Coronary artery (tissue), 2 donors: Measurements from ENCODE around the gene SIK3.
"Not testable (repeated sequence)": the region's sequence is repeated elsewhere in the genome, so short reads cannot be mapped to it uniquely, and the experiment has no call there.

Experiments
- DNase-seq: peaks from one replicate; pipeline ENCODE4 v3.0.0-alpha.2; 2017; ENCODE audit warnings: low spot score
- H3K27ac ChIP-seq, 2 donors: fragments of 200-600 bp; sonication (generic); one replicate each; pipeline ENCODE4 v1.5.1; 2016 to 2019
- H3K4me3 ChIP-seq: fragments of 200-600 bp; sonication (generic); 2 replicates; pipeline ENCODE4 v1.5.1; 2016; ENCODE audit warnings: mild to moderate bottlenecking, moderate library complexity
- CTCF ChIP-seq: fragments of 200-600 bp; sonication (generic); IDR thresholded peaks from one replicate; pipeline ENCODE4 v1.5.1; 2019; ENCODE audit warnings: antibody characterized with exemption

Gene SIK3

GRCh38 chr11:117026593-117027330, 71.5 kb downstream of the SIK3 start:
- DNase-seq: no peak
- Histone ChIP-seq H3K27ac (no peak overlapping the region), H3K4me3 (no peak overlapping the region)
- TF ChIP-seq CTCF: no peak

GRCh38 chr11:117023707-117024106, 74.5 kb downstream of the SIK3 start:
- not testable (repeated sequence) for DNase-seq, H3K4me3 ChIP-seq, H3K27ac ChIP-seq

GRCh38 chr11:117023178-117023577, 75.0 kb downstream of the SIK3 start:
- no peak overlapping the region for H3K27ac ChIP-seq
- no peak for DNase-seq
- no peak for TF ChIP-seq CTCF
- H3K4me3 ChIP-seq: no peak overlapping the region

- no peak for DNase-seq
- H3K4me3 ChIP-seq: no peak overlapping the region
- TF ChIP-seq CTCF: no peak
- H3K27ac ChIP-seq: no peak overlapping the region
Measured at GRCh38 chr11:117022526-117022925, 75.7 kb downstream of the SIK3 start.

- Histone ChIP-seq H3K27ac (no peak overlapping the region), H3K4me3 (no peak overlapping the region)
- TF ChIP-seq CTCF: no peak
- no peak for DNase-seq
Measured at GRCh38 chr11:117020869-117021564, 77.2 kb downstream of the SIK3 start.

- DNase-seq: no peak
- TF ChIP-seq CTCF: no peak
- Histone ChIP-seq H3K4me3 (no peak overlapping the region), H3K27ac (no peak overlapping the region)
Measured at GRCh38 chr11:117020287-117020686, 77.9 kb downstream of the SIK3 start.

GRCh38 chr11:117019871-117020270, 78.4 kb downstream of the SIK3 start:
- no peak for DNase-seq
- Histone ChIP-seq H3K27ac (no peak overlapping the region), H3K4me3 (no peak overlapping the region)
- TF ChIP-seq CTCF: no peak
